Glutamatergic neuron (in vitro differentiated cells): ENCODE measurements around the gene RRM1. TPM values are rescaled to one million over a fixed set of nuclear protein-coding genes. Genes with fewer than 3 reads are reported as not detected.

ENCODE experiments used
- DNase-seq: peaks from one replicate; pipeline ENCODE4 v3.0.0; 2022
- H3K27ac Mint-ChIP-seq: one replicate; pipeline ENCODE4 v1.8.0; 2020; ENCODE audit warnings: mild to moderate bottlenecking, mixed read lengths, inconsistent platforms; ENCODE audit not compliant: unreplicated experiment
- H3K27me3 Mint-ChIP-seq: one replicate; pipeline ENCODE4 v1.8.0; 2020; ENCODE audit warnings: mild to moderate bottlenecking, moderate library complexity, mixed read lengths, inconsistent platforms; ENCODE audit not compliant: unreplicated experiment
- H3K36me3 Mint-ChIP-seq: one replicate; pipeline ENCODE4 v1.8.0; 2020; ENCODE audit warnings: mild to moderate bottlenecking, mixed read lengths, inconsistent platforms; ENCODE audit not compliant: unreplicated experiment
- H3K4me1 Mint-ChIP-seq: one replicate; pipeline ENCODE4 v1.8.0; 2020; ENCODE audit warnings: mild to moderate bottlenecking, low read depth, mixed read lengths, inconsistent platforms; ENCODE audit not compliant: unreplicated experiment
- H3K4me3 Mint-ChIP-seq: one replicate; pipeline ENCODE4 v1.8.0; 2020; ENCODE audit warnings: mild to moderate bottlenecking, mixed read lengths, inconsistent platforms; ENCODE audit not compliant: unreplicated experiment
- H3K9me3 Mint-ChIP-seq: one replicate; pipeline ENCODE4 v1.8.0; 2020; ENCODE audit warnings: mild to moderate bottlenecking, moderate library complexity, mixed read lengths, inconsistent platforms; ENCODE audit not compliant: unreplicated experiment
- CTCF ChIP-seq: fragments of 200-600 bp; sonication (generic); IDR thresholded peaks from one replicate; pipeline ENCODE4 v1.5.0; 2021; ENCODE audit not compliant: partially characterized antibody, unreplicated experiment
- total RNA-seq: library from RNA; stranded (reverse); fragmentation: NEBNext Ultra II Directional; extraction: Animal tissue kit (Norgen Biotek cat#: 25700); gene quantifications from one replicate; pipeline ENCODE4 v1.2.1, GENCODE V29; 2021; ENCODE audit not compliant: unreplicated experiment

Gene RRM1
- total RNA-seq, 1 donor from 2014 or later = 38.5 TPM

- TF ChIP-seq CTCF = no peak
- no peaks in the 10 kb centered on the region for H3K4me1 Mint-ChIP-seq
- H3K4me3 Mint-ChIP-seq = no peak overlapping the region
- H3K27ac Mint-ChIP-seq = no peak overlapping the region
- H3K36me3 Mint-ChIP-seq = no peaks in the 10 kb centered on the region
- no peaks in the 10 kb centered on the region for H3K9me3 Mint-ChIP-seq
- no peak for DNase-seq
- H3K27me3 Mint-ChIP-seq = no peaks in the 10 kb centered on the region
These were observed 17.8 kb upstream of the RRM1 start for GRCh38 chr11:4076774-4077173.

GRCh38 chr11:4083198-4083597, 11.4 kb upstream of the RRM1 start:
- H3K27me3 Mint-ChIP-seq = peaks cover 1% of the 10 kb centered on the region
- TF ChIP-seq CTCF = no peak
- no peak overlapping the region for H3K4me3 Mint-ChIP-seq
- H3K9me3 Mint-ChIP-seq = no peaks in the 10 kb centered on the region
- H3K27ac Mint-ChIP-seq = no peak overlapping the region
- H3K4me1 Mint-ChIP-seq = no peaks in the 10 kb centered on the region
- H3K36me3 Mint-ChIP-seq = no peaks in the 10 kb centered on the region
- no peak for DNase-seq

GRCh38 chr11:4084406-4085125, 10.0 kb upstream of the RRM1 start:
- no peak for TF ChIP-seq CTCF
- Mint-ChIP-seq H3K9me3 (no peaks in the 10 kb centered on the region), H3K4me3 (no peak overlapping the region), H3K27ac (no peak overlapping the region), H3K27me3 (peaks cover 1% of the 10 kb centered on the region), H3K36me3 (no peaks in the 10 kb centered on the region), H3K4me1 (no peaks in the 10 kb centered on the region)
- DNase-seq = no peak

- Mint-ChIP-seq H3K36me3 (no peaks in the 10 kb centered on the region), H3K27ac (no peak overlapping the region)
These were observed 9.0 kb upstream of the RRM1 start for GRCh38 chr11:4085575-4085974.

More at GRCh38 chr11:4085575-4085974, 9.0 kb upstream of the RRM1 start:
- no peak for DNase-seq
- no peaks in the 10 kb centered on the region for H3K4me1 Mint-ChIP-seq
- peaks cover 3% of the 10 kb centered on the region for H3K27me3 Mint-ChIP-seq
- no peak overlapping the region for H3K4me3 Mint-ChIP-seq
- TF ChIP-seq CTCF = no peak
- no peaks in the 10 kb centered on the region for H3K9me3 Mint-ChIP-seq
